ENCODE data around the gene SLC6A15. TPM values are rescaled to one million over a fixed set of nuclear protein-coding genes. Genes with fewer than 3 reads are reported as not detected.

The SLC6A15 gene
- total and polyA plus RNA-seq, 2 of the 8 experiments (the other 6 are each of a cell fraction or from before 2014, with no cell fraction given), result 3.1 to 42.0 TPM

DNA sequence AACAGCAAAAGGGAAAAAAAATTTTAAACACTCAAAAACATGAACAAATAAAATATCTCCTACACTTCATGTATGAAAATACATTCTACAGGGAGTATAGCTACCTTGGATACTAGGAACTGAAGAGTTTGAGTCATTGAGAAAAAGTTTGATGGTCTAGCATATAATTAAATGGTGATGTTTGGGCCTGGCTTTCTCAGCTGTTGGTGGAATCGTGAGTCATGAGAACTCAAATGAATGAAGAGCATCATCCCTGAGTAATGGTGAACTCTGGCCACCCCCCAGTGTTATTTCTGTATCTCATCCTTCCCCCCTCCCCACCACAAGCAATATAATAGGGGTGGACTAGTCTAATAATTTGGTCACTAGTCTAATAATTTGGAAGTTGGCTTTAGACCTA lies 6.7 kb upstream of the SLC6A15 start (continued):
- TF ChIP-seq, protein P1, sequence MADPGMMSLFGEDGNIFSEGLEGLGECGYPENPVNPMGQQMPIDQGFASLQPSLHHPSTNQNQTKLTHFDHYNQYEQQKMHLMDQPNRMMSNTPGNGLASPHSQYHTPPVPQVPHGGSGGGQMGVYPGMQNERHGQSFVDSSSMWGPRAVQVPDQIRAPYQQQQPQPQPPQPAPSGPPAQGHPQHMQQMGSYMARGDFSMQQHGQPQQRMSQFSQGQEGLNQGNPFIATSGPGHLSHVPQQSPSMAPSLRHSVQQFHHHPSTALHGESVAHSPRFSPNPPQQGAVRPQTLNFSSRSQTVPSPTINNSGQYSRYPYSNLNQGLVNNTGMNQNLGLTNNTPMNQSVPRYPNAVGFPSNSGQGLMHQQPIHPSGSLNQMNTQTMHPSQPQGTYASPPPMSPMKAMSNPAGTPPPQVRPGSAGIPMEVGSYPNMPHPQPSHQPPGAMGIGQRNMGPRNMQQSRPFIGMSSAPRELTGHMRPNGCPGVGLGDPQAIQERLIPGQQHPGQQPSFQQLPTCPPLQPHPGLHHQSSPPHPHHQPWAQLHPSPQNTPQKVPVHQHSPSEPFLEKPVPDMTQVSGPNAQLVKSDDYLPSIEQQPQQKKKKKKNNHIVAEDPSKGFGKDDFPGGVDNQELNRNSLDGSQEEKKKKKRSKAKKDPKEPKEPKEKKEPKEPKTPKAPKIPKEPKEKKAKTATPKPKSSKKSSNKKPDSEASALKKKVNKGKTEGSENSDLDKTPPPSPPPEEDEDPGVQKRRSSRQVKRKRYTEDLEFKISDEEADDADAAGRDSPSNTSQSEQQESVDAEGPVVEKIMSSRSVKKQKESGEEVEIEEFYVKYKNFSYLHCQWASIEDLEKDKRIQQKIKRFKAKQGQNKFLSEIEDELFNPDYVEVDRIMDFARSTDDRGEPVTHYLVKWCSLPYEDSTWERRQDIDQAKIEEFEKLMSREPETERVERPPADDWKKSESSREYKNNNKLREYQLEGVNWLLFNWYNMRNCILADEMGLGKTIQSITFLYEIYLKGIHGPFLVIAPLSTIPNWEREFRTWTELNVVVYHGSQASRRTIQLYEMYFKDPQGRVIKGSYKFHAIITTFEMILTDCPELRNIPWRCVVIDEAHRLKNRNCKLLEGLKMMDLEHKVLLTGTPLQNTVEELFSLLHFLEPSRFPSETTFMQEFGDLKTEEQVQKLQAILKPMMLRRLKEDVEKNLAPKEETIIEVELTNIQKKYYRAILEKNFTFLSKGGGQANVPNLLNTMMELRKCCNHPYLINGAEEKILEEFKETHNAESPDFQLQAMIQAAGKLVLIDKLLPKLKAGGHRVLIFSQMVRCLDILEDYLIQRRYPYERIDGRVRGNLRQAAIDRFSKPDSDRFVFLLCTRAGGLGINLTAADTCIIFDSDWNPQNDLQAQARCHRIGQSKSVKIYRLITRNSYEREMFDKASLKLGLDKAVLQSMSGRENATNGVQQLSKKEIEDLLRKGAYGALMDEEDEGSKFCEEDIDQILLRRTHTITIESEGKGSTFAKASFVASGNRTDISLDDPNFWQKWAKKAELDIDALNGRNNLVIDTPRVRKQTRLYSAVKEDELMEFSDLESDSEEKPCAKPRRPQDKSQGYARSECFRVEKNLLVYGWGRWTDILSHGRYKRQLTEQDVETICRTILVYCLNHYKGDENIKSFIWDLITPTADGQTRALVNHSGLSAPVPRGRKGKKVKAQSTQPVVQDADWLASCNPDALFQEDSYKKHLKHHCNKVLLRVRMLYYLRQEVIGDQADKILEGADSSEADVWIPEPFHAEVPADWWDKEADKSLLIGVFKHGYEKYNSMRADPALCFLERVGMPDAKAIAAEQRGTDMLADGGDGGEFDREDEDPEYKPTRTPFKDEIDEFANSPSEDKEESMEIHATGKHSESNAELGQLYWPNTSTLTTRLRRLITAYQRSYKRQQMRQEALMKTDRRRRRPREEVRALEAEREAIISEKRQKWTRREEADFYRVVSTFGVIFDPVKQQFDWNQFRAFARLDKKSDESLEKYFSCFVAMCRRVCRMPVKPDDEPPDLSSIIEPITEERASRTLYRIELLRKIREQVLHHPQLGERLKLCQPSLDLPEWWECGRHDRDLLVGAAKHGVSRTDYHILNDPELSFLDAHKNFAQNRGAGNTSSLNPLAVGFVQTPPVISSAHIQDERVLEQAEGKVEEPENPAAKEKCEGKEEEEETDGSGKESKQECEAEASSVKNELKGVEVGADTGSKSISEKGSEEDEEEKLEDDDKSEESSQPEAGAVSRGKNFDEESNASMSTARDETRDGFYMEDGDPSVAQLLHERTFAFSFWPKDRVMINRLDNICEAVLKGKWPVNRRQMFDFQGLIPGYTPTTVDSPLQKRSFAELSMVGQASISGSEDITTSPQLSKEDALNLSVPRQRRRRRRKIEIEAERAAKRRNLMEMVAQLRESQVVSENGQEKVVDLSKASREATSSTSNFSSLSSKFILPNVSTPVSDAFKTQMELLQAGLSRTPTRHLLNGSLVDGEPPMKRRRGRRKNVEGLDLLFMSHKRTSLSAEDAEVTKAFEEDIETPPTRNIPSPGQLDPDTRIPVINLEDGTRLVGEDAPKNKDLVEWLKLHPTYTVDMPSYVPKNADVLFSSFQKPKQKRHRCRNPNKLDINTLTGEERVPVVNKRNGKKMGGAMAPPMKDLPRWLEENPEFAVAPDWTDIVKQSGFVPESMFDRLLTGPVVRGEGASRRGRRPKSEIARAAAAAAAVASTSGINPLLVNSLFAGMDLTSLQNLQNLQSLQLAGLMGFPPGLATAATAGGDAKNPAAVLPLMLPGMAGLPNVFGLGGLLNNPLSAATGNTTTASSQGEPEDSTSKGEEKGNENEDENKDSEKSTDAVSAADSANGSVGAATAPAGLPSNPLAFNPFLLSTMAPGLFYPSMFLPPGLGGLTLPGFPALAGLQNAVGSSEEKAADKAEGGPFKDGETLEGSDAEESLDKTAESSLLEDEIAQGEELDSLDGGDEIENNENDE (IDR thresholded peaks at IDR 0.05; ENCODE audit: insufficient replicate concordance, low read length), result no peak
- no peak for TF ChIP-seq ASH2L (IDR thresholded peaks at IDR 0.05; ENCODE audit: low read length)
- TF ChIP-seq, protein P2, sequence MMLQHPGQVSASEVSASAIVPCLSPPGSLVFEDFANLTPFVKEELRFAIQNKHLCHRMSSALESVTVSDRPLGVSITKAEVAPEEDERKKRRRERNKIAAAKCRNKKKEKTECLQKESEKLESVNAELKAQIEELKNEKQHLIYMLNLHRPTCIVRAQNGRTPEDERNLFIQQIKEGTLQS (IDR thresholded peaks at IDR 0.05; ENCODE audit: insufficient read depth, low read depth, low read length), result no peak
- TF ChIP-seq CHD1 (IDR thresholded peaks at IDR 0.05; ENCODE audit: low read depth, low read length), result no peak
- TF ChIP-seq, protein P3, sequence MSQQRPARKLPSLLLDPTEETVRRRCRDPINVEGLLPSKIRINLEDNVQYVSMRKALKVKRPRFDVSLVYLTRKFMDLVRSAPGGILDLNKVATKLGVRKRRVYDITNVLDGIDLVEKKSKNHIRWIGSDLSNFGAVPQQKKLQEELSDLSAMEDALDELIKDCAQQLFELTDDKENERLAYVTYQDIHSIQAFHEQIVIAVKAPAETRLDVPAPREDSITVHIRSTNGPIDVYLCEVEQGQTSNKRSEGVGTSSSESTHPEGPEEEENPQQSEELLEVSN (IDR thresholded peaks at IDR 0.05), result no peak
- no peak for TF ChIP-seq JUN (IDR thresholded peaks at IDR 0.05; ENCODE audit: low read depth, low read length)
